Measurements from ENCODE around the gene ATG7. TPM values are rescaled to one million over a fixed set of nuclear protein-coding genes. Genes with fewer than 3 reads are reported as not detected.

ATG7 gene
- total and polyA plus RNA-seq, 10 of the 15 experiments (the other 5 are each of a cell fraction or from before 2014, with no cell fraction given), result 13.5 to 49.5 (median 26.4) TPM

GRCh38 chr3:11457135-11457534 is 184.9 kb downstream of the ATG7 start:
- H3K9me3 ChIP-seq (replicated peaks; ENCODE audit: control insufficient read depth, insufficient read depth, low read length), result no peaks in the 10 kb centered on the region
- no peak overlapping the region for H3K27ac ChIP-seq (ENCODE audit: control insufficient read depth, insufficient read depth)
- no peaks in the 10 kb centered on the region for H3K27me3 ChIP-seq (replicated peaks in 1 of 2; ENCODE audit: control insufficient read depth in 2 of 2, insufficient read depth in 2 of 2, low read length in 1 of 2)
- H4K20me1 ChIP-seq (ENCODE audit: control insufficient read depth, insufficient read depth), result no peaks in the 10 kb centered on the region
- BruUV-seq (replicated peaks), result no TSS peak
- ChIA-PET POLR2A (no interaction called here), CTCF (no interaction called here), RAD21 (ENCODE audit: unreplicated experiment) (no interaction called here), SMC1A (ENCODE audit: uncharacterized antibody, unreplicated experiment) (no interaction called here)
- no peaks in the 10 kb centered on the region; a peak in 1 of 4 replicates for H3K36me3 ChIP-seq (ENCODE audit: control insufficient read depth in 2 of 2, insufficient read depth in 2 of 2, low read length in 1 of 2)
- H3K4me1 ChIP-seq (ENCODE audit: control insufficient read depth, insufficient read depth, low read length), result no peaks in the 10 kb centered on the region
- H3K4me2 ChIP-seq (ENCODE audit: control insufficient read depth, insufficient read depth), result no peak overlapping the region
- H3K4me3 ChIP-seq, result no peak overlapping the region
- 98% methylated on average over 4 of the region's 4 CpGs for WGBS (ENCODE audit: insufficient coverage, insufficient replicate concordance, low lambda C conversion rate, missing lambda C conversion rate)
- in situ Hi-C loops (cut with MboI), result no loop called here
- no peak for TF ChIP-seq SMAD1 (IDR thresholded peaks at IDR 0.05; ENCODE audit: low read depth, partially characterized antibody)
- TF ChIP-seq KLF5 (IDR thresholded peaks at IDR 0.05; ENCODE audit: partially characterized antibody), result no peak
- no peak for TF ChIP-seq SIN3A (IDR thresholded peaks at IDR 0.05; ENCODE audit: low read depth, low read length)
- TF ChIP-seq HSF1 (IDR thresholded peaks at IDR 0.05; ENCODE audit: low read depth, low read length), result no peak
- no peak for TF ChIP-seq IRF4 (IDR thresholded peaks at IDR 0.05; ENCODE audit: low read depth, low read length)
- TF ChIP-seq POLR2AphosphoS5 (IDR thresholded peaks at IDR 0.05; ENCODE audit: low read length), result no peak
- no peak for TF ChIP-seq MYB (IDR thresholded peaks at IDR 0.05; ENCODE audit: borderline replicate concordance, low read depth, low read length)
- TF ChIP-seq USF1 (IDR thresholded peaks at IDR 0.05; ENCODE audit: borderline replicate concordance, extremely low read length, insufficient read depth, low read depth, low read length), result no peak
- TF ChIP-seq TBL1XR1 (IDR thresholded peaks at IDR 0.05; ENCODE audit: low read depth, low read length), result no peak
- TF ChIP-seq CREB1 (IDR thresholded peaks at IDR 0.05; ENCODE audit: low read depth), result no peak
- no peak overlapping the region for H3K9ac ChIP-seq (ENCODE audit: control insufficient read depth, insufficient read depth, low read length)
- no peak for DNase-seq (ENCODE audit: low read depth, low spot score)
- no peak for FAIRE-seq
- intact Hi-C loops (cut with micrococcal nuclease; ENCODE audit: unreplicated experiment), result no loop called here
- no peak overlapping the region for H2AFZ ChIP-seq (ENCODE audit: control insufficient read depth, low read depth, low read length)
- ATAC-seq, result no peak
- H3K79me2 ChIP-seq (ENCODE audit: control insufficient read depth, insufficient read depth, low read length), result no peaks in the 10 kb centered on the region
